NCI-H524 (cell line): ENCODE results near the gene ZEB2.

Source experiments
- DNase-seq, 2 experiments: peaks; one replicate each; lab custom pipeline; 2025; lab: John Stamatoyannopoulos, UW

ZEB2 gene

DNA sequence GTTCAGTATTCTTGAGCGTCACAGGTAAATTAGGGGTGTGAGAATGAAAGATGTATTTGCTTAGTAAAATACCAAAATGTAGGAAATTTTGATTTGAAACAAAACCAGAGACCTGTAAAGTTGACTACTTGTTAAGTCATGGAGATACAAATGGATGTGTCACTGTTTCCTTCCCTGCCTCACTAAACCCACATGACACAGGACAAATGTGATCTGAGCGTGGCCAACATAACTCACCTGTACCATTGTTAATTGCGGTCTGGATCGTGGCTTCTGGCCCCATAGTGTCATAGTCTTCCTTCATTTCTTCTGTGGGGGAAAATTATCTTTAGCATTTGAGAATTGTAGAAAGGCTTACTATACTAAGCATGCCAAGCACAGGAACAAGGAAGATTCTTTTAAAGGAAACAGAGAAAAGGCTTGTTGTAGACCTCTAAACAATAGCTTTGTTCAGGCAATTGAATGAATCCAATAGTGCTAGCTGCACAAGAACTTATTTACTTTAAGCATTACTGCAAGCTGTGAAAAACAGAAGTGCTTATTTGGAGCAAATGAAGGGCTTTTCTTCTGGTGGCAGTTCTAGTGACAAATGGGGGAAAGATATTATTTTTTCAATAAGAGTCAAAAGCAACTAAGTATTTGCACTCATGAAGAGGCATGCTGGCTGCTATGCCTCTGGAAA is 95.2 kb downstream of the ZEB2 start:
- no peak for DNase-seq

DNA sequence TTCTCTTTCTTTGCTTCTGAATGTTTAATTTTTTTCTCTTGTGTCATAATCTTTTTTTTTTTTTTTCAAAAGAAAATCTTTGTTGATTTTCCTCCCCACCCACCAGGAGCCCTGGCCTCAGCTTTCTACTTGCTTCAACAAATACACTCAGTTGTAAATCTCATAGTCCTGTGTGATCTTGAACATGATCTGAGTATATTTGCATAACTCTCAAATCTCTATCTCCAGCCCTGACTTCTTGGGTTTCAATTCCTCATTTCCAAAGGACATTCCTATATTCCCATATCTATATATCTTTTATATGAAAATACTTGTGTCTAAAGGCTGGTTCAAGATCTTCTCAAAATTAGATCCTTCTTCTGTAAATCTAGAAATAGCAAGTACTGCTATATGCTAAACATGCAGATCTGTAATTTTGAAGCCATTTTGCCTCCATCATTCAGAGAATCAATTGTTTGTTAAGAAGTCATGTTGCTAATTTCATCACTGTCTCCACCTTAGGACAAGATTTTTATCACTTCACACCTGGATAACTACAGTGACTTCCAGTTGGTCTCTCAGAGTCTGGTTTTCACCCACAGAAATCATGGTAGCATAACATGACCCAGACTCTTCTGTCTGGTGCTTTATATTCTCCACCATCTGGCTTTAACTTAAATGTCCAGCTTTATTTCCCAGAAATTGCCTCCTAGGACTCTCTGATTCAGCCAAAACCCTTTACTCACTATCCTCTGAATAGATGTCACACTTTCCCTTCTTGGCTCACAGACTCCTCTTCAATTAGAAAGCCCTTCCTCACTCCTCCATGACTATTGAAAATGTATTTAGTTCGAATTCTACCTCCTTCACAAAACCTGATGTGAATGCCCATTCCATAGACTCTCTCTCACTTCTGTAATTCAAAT is 98.1 kb downstream of the ZEB2 start:
- no peak for DNase-seq

GRCh38 chr2:144419218-144419617 is 100.7 kb downstream of the ZEB2 start:
- no peak for DNase-seq

GRCh38 chr2:144415386-144415785 is 104.5 kb downstream of the ZEB2 start:
- DNase-seq, result no peak

DNA sequence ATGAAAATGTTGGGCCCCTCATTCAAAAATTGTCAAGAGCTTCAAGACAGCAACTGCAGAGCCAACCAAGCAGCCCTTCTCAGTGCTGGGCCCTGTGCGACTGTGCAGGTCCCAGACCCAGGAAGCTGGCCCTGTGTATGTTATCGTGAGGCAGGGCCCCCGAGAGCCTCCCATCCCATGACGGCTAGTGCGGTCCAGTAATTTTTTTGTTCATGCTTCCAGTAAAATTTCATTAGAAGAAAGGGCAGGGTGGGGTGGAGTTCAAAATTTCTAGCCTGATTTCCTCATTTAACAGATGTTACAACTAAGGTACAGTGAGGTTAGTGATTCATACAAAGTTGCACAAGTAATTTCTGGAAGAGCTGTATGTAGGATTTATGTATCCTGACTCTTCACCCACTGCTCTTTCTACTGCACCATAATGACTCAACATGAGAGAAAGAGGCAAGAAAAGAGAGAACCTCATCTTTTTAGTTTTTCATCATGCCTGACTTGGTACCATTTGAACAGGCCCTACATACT is 105.5 kb downstream of the ZEB2 start:
- no peak for DNase-seq

DNA sequence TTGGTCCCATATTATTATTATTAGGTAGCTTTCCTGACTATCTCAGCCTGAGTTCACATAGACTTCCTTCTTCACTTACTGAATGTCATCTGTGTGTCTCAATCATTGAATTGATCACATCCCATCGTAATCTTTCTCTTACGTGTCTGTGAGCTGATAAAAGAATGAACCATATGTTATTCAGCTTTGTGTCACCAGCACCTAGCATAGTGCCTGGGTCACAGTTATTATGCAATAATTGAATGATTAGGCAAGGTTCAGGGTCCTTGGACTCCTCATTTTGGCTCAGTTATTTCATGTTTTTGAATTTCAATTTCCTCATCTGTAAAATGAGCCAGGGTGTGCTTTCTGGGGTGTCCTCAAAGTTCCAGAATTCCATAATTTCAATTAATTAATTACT is 107.2 kb downstream of the ZEB2 start:
- DNase-seq, result no peak

DNA sequence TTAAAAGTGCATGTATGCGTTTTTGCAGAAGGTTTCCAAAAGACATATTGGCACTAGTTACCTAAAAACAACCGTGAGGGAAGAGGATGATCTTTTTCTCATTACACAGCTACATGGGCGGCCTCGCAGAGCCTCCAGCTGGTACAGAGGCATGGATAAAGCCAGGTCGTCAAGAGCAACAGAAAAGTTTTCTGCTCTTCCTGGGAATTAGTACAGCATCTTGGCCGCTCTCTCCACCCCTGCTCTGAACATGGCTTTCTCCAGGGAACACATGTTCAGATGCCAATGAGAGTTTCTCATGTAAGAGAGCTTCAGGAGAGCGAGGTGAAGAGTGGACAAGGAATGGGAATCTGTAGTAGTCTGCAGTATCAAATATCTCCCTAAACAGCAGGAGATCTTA is 108.4 kb downstream of the ZEB2 start:
- peak; percentile 94 to 97 for DNase-seq

DNA sequence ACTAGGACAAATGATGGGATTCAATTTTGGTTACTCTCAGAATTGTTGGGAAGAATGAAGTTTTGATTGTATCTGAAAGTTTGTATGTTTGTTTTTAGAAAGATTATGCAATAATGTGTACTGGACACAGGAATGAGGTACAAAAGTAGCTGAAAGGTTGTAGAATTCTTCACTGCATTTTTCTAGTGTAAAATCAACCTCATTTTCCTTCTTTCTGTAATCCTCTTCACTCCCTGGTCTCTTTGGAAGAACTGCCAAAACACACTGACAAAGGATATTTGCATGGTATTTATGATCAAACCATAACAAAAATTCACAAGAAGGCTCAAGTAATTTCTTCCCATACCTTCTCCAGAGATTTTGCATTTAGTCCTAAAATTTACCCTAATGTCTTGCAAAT is 110.7 kb downstream of the ZEB2 start:
- no peak for DNase-seq

GRCh38 chr2:144407262-144407661 is 112.7 kb downstream of the ZEB2 start:
- no peak for DNase-seq

GRCh38 chr2:144405982-144406788 is 113.7 kb downstream of the ZEB2 start:
- DNase-seq, result no peak

DNA sequence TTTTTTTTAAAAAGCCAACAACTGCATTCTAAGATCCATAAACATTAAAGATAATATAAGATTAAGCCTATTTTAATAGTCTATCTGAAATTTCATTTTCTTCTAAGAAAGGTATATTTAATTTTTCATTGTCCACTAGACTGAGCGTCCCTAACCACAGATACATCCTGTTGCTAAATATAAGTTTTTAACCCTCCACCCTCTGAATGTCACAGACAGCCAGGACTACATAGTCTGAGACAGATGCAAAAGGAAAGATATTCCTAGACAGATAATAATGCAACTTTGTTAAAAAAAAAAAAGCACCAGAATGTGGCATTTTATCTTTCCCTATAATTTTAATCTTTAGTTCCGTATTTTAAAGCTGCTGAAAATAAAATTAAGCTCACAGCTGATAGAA is 114.6 kb downstream of the ZEB2 start:
- DNase-seq, result no peak

DNA sequence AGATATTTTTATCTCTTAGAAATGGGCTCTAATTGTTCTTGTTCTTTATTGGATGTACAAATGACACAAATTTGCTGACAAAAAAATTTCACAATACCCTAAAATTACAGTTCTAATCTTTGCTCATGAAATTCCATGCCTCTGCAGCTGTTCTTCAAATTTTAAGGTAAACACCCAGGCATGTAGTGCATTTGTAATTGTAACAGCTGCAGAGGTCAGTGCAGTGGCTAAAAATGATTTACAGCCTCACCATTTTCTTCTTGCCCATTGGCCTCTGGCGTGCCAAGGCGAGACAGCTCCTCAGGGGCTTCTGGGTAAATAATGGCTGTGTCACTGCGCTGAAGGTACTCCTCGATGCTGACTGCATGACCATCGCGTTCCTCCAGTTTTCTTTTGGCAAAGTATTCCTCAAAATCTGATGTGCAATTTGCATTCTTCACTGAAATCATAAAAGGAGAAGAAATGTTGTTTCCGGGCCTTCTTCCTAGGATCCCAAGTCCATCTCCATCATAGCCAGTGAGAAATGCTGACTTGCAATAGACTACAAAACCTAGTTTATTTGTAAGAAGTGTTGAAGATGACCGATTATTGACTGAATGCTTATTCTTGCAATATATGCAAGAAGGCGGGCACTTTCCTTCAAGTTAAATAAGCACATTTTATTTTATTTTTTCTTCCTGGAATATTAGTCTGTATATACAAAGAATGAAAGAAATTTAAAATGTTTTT is 115.2 kb downstream of the ZEB2 start:
- peak in 1 of 2 experiments; percentile 5 for DNase-seq

GRCh38 chr2:144403933-144404332 is 116.0 kb downstream of the ZEB2 start:
- DNase-seq, result peak; percentile 90 to 95

GRCh38 chr2:144402251-144402650 is 117.7 kb downstream of the ZEB2 start:
- peak; percentile 80 to 93 for DNase-seq

- no peak for DNase-seq
Measured at GRCh38 chr2:144401036-144401435, 118.9 kb downstream of the ZEB2 start.

DNA sequence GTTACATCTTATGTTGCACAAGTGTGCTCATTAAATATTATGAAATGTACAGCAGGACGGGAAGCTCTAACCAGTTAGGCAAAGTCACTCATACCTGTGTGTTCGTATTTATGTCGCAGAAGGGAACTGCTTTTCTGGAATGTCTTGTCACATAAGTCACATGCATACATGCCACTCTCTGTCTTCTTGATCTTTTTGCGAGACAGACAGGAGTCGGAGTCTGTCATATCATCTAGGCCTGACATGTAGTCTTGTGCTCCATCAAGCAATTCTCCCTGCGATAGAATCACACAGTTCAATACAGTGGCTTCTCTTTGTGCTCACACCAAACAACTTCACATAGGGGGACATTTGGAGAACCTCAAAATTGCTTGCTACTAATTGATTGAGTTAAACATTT is 123.6 kb downstream of the ZEB2 start:
- peak in 1 of 2 experiments; percentile 34 for DNase-seq

- DNase-seq, result no peak
Measured at GRCh38 chr2:144390424-144391020, 129.4 kb downstream of the ZEB2 start.

- no peak for DNase-seq
Measured at GRCh38 chr2:144389930-144390311, 130.0 kb downstream of the ZEB2 start.

- DNase-seq, result no peak
Measured at GRCh38 chr2:144389151-144389929, 130.6 kb downstream of the ZEB2 start.

DNA sequence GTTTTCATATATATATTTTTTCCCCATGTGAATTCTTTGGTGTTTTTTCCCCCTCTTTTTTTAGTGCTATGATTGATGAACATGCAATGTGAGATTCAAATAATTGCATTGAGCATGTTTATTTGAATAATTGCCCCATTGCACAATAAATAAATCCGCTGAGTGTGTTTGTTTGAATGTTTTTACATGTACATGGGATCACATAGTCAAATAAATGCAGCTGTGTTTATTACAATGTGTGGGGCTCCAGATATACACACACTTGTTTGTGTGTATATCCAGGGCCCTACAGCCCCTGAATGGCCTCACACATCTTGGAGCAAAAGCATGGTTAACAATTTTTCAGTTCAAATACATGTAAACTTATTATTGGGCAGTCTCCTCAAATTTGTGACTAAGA is 134.5 kb downstream of the ZEB2 start:
- DNase-seq, result no peak
